NCI-H1092 (cell line): ENCODE measurements around the gene C2orf49.

Source experiments
- DNase-seq: peaks from one replicate; lab custom pipeline; 2025; lab: John Stamatoyannopoulos, UW

Gene C2orf49

GRCh38 chr2:105362862-105363591 is 25.7 kb downstream of the C2orf49 start:
- DNase-seq: no peak

- no peak for DNase-seq
These were observed 27.2 kb downstream of the C2orf49 start for GRCh38 chr2:105364436-105365139.

DNA sequence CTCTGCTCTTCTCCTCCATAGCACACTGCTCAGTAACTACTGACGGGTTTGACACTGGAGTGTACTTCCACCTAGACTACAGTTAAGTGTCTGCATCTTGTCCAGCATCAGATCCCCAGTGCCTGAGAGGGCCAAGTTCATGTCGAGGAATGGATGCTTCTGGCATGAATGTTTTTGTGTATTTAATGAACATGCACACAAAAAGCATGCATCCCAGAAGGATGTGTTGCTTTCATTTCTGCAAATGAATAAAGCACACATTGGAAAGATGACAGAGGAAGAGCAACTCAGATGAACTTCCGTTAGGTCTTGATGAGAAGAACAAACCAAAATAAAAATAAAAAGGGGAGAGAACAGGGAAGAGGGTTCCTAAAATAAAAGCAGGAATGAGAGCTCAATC is 27.9 kb downstream of the C2orf49 start:
- no peak for DNase-seq

GRCh38 chr2:105368759-105369408 is 31.5 kb downstream of the C2orf49 start:
- no peak for DNase-seq

DNA sequence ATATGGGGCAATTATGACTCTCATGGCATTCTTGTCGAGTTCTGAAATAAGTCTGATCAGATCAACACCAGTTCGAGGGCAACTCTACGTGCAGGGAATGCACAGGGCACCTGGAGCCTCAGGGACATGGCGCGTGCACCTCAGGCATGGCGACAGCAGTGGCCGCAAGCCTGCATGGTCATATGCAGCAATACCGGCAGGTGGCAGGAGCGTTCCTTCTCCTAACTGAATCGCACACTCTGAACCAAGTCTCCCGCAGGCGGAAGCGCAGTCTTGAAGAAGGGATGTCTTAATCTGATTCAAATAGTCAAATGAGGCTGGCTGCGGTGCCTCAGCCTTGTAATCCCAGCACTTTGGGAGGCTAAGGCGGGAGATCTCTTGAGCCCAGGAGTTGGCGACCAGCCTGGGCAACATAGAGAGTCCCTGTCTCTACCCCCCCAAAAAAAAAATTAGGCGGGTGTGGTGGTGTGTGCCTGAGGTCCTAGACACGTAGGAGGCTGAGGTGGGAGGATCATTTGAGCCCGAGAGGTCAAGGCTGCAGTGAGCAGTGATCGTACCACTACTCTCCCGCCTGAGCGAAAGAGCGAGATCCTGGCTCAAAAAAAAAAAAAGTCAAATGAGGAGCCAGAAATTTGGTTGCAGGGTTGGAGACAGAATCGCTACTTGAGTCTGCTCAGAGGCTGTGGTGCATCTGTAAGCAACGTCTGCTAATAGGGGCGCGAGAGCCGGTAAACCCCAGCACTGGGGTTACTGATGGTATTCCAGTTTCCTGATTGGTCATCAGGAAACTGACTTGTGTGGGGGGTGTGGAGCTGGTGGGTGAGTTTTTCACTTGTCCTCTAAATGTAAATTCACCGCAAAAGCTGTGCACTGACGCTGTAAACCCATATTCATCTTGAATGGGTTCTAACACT is 32.7 kb downstream of the C2orf49 start:
- DNase-seq: peak; percentile 50

DNA sequence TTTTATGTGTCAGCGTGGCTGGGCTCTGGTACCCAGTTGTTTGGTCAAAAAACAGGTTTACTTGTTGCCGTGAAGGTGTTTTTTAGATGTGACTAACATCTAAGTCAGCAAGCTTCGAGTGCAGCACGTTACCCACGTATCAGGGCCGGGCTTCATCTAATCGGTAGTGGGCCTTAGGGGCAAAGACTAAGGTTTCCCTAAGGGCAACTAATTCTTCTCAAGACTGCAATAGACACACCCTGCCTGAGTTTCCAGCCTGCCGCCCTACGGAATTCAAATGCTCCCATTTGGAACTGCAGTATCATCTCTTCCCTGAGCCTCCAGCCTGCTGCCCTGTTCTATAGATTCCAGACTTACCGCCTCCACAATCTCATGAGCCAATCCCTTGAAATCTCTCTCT is 33.8 kb downstream of the C2orf49 start:
- no peak for DNase-seq

GRCh38 chr2:105371810-105372209 is 34.5 kb downstream of the C2orf49 start:
- DNase-seq: no peak

DNA sequence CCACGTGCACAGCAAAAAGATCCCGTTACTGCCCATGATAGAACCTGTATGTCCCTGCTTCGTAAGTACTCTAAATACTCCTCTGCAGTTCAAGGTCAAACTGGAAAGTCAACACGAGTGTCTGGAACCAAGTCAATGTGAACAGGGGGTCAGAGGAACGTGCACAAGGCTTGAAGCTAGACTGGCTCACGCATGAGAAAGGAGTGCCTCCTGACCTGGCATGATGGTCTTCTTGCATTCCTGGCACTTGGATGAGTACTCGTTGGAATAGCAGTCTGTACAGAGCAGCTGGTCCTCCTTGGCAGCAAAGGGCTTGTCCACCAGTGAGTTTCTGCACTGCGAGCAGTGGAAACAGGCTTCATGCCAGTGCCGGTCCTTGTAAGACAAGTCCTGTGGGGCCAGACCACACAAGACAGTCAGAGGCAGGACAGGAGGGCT is 36.0 kb downstream of the C2orf49 start:
- no peak for DNase-seq

- DNase-seq: no peak
These were observed 36.6 kb downstream of the C2orf49 start for GRCh38 chr2:105373895-105374401.

- no peak for DNase-seq
These were observed 37.7 kb downstream of the C2orf49 start for GRCh38 chr2:105375001-105375561.

GRCh38 chr2:105376010-105376409 is 38.7 kb downstream of the C2orf49 start:
- DNase-seq: no peak

DNA sequence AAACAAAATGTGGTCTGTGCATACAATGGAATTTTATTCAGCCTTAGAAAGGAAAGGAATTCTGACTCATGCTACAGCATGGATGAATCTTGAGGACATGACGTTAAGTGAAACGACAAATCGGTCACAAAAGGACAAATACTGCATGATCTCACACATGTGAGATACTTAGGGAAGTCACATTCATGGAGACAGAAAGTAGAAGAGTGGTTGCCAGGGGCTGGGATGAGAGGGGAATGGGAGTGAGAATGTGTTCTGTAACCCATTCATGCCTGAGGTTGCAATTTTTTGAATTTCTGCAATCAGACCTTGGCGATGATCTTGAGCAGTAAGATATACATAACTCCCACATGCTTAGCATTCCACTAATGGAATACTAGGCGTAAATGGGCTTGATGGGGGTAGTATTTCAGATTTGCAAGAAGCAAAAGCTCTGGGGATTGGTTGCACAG is 39.5 kb downstream of the C2orf49 start:
- DNase-seq: no peak

GRCh38 chr2:105377871-105378270 is 40.5 kb downstream of the C2orf49 start:
- no peak for DNase-seq

GRCh38 chr2:105378276-105378840 is 41.0 kb downstream of the C2orf49 start:
- DNase-seq: no peak

DNA sequence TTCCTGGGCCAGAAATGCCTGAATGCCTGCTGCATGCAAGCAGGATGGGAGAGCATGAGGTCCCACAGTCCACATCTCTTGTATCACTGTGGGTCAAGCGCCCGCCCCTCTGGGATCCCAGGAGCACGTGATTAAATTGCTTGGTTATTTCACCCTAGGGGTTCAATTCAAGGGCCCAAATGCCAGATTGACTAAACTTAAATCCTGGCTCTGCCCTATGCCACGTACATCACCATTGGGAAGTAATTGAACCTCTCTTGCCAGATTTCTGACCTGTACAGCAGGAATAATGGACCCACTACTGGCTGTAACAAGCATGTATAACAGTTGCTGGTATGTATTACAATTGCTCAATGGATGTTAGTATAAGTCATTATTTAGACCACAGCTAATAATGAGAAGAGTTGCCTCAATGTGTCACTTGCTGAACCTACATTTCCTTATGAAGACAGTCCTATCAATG is 41.6 kb downstream of the C2orf49 start:
- DNase-seq: no peak

GRCh38 chr2:105379741-105380186 is 42.4 kb downstream of the C2orf49 start:
- no peak for DNase-seq

DNA sequence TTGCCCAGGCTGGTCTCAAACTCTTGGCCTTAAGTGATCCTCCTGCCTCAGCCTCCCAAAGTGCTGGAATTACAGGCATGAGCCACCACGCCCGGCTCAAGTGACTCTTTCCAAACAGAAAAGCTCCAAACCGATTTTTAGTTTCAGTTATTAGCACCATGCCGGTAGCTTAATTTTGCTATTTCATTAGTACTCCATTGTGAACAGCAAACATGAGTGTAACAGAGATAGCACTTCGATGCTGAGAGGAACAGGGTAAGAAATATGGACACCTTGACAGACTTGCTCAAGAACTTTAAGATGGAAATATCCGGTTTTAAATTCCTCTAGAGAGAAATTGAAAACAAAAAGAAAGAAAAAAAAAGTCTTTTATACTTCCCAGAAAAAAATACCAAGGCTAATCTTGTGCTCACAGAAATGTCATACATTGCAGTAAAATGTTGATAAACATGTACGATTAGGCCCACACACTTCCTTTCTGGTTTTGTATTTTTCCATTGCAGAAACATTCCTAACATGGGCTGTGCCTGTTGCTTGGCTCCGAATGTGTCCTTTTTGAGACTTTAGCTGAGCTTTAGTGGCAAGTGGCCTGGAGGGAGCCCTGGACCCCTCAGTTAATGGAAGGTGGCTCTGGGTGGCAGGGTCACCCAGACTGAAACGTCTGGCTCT is 43.2 kb downstream of the C2orf49 start:
- DNase-seq: no peak

GRCh38 chr2:105381101-105381668 is 43.8 kb downstream of the C2orf49 start:
- no peak for DNase-seq

- no peak for DNase-seq
These were observed 44.8 kb downstream of the C2orf49 start for GRCh38 chr2:105382177-105382576.
